Measurements from ENCODE around the gene CACNB2.

- TF ChIP-seq CTCF (IDR thresholded peaks at IDR 0.05; ENCODE audit: poor library complexity) = no peak
- no peak for TF ChIP-seq EZH2 (IDR thresholded peaks at IDR 0.05; ENCODE audit: borderline replicate concordance)
- no peak for TF ChIP-seq EZH2phosphoT487 (IDR thresholded peaks at IDR 0.05; ENCODE audit: low read depth, severe bottlenecking, unreplicated experiment)
These were observed 23.9 kb downstream of the CACNB2 start for GRCh38 chr10:18164093-18164492.

Data from hepatocyte (in vitro differentiated cells).